Retinal pigment epithelial cell (primary cell): ENCODE measurements around the gene ZNF398.

ENCODE experiments used
- DNase-seq: peaks from one replicate; pipeline ENCODE4 v3.0.0-alpha.2; 2010; ENCODE audit warnings: low read depth
- H3K4me3 ChIP-seq: 2 replicates; pipeline ENCODE4 v1.5.1; 2011; ENCODE audit warnings: mild to moderate bottlenecking, low read length, control low read depth, moderate library complexity
- TF ChIP-seq, protein P1 (sequence below): conservative IDR thresholded peaks from 2 replicates; pipeline ENCODE4 v1.5.1; 2011; ENCODE audit warnings: low read depth, low read length, control low read depth, inconsistent platforms

ZNF398 gene

DNA sequence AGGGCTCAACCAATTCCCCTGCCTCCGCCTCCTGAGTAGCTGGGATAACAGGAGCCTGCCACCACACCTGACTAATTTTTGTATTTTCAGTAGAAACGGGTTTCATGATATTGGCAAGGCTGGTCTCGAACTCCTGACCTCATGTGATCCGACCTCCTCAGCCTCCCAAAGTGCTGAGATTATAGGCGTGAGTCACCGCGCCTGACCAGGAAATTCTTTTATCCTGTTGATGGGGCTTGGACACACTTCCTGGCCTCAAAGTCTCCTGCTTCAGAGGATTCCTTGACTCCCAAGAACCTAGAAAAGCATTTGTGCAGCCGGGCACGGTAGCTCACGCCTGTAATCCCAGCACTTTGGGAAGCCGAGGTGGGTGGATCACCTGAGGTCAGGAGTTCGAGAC, 37.3 kb upstream of the ZNF398 start:
- TF ChIP-seq, protein P1, sequence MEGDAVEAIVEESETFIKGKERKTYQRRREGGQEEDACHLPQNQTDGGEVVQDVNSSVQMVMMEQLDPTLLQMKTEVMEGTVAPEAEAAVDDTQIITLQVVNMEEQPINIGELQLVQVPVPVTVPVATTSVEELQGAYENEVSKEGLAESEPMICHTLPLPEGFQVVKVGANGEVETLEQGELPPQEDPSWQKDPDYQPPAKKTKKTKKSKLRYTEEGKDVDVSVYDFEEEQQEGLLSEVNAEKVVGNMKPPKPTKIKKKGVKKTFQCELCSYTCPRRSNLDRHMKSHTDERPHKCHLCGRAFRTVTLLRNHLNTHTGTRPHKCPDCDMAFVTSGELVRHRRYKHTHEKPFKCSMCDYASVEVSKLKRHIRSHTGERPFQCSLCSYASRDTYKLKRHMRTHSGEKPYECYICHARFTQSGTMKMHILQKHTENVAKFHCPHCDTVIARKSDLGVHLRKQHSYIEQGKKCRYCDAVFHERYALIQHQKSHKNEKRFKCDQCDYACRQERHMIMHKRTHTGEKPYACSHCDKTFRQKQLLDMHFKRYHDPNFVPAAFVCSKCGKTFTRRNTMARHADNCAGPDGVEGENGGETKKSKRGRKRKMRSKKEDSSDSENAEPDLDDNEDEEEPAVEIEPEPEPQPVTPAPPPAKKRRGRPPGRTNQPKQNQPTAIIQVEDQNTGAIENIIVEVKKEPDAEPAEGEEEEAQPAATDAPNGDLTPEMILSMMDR: no peak
- no peak overlapping the region for H3K4me3 ChIP-seq
- DNase-seq: no peak

DNA sequence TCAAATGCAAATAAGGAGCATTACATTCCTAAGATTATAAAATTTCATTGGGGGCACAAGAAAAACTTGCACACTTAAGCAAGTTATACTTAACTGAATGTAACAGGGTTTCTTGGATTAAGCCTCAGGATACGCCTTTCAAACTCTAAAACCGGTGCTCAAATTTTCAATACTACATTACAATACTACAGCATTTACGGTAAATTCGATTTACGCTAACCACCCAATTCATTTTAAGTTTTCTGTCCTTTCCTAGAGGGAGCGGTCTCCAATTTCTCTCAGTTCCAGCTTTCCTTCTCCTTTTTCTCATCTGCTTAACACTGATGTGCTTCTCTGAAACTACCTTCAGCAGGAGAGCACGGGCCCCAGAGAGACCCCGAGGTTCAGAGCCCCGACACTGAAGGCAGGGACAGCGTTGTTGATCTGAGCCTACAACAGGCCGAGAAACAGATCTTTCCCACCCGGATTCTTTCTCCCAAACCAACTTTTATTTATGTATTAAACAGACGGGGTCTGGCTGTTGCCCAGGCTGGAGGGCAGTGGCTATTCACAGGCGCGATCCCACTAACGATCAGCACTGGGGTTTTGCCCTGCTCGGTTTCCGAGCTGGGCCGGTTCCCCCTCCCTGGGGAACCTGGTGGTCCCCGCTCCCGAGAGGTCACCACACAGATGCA, 21.9 kb upstream of the ZNF398 start:
- H3K4me3 ChIP-seq: peak overlapping the region; percentile 91

DNA sequence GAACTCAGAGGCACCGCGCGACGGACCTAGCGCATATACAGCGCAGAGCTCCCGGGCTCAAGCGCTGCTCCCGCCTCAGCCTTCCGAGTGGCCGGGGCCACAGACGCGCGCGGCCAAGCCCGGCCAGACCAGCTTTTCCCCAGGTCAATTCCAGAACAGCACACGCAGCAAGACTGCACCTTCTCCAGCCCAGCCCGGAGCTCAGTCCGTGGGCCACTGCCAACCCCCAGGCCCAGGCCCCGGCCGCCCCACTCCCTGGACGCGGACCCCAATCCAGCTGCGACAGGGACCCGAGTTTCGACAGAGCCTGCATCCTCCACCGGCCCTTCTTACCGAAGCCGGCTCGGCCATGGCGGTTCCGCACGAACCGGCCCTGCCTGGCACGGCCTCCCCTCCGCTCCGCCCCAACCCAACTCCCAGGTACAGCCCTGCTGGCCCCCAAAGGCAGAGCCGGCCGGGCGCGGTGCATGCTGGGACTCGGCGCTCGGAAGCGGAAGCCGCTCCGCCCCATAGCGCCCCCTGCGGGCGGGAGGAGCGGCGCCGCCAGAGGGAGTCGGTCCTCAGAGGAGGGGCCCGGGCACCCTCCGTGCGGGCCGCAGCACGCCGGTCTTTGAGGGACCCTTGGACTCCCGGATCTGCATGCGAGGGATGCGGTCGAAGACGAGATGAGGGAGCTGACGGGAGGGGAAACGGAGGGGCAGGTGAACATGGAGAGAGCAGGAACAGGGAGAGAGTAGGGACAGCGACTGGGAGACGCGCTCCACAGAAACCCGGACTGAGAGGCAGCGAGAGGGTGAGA, 21.2 kb upstream of the ZNF398 start, which contains the start of gene ZNF425:
Gene ZNF425 (minus strand): TSS at position 462 of the 799 bp plus-strand sequence. CDS start 111 bp downstream, at position 351.
- TF ChIP-seq, protein P1: peak; percentile 84
- peak within 1 kb of the TSS; percentile 91 for H3K4me3 ChIP-seq
- peak; percentile 67 for DNase-seq

More for the DNA sequence above, 21.9 kb upstream of the ZNF398 start:
- no peak for DNase-seq
- TF ChIP-seq, protein P1: no peak

DNA sequence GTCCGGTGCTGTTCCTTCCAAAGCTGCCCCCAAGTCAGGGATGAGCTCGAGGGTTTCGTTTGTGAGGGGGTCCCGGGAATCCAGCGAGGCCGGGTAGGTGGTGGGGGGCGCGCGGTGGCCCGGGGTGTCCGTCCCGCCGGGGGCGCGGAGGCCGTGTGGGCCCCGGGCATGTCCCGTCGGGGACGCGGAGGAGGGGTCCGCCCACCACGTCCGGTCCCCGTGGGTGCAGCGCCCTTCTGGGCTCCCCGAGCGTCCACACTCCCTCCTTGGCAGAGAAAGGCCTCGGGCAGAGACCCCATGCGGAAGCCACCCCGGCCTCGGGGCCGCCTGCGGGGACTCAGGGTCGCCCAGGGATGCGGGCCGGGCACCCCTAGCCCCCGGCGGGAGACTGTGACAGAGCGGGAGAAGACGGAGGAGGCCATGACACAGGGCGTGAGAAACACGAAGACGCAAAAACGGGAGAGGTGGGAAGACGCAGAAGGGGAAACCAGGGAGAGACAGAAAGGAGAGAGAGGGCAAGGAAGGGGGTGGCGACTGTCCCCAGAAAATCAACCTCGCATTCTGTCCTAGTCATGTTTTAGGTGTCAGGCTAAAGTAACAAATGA, 20.5 kb upstream of the ZNF398 start:
- peak overlapping the region; percentile 91 for H3K4me3 ChIP-seq
- DNase-seq: no peak
- TF ChIP-seq, protein P1: no peak

DNA sequence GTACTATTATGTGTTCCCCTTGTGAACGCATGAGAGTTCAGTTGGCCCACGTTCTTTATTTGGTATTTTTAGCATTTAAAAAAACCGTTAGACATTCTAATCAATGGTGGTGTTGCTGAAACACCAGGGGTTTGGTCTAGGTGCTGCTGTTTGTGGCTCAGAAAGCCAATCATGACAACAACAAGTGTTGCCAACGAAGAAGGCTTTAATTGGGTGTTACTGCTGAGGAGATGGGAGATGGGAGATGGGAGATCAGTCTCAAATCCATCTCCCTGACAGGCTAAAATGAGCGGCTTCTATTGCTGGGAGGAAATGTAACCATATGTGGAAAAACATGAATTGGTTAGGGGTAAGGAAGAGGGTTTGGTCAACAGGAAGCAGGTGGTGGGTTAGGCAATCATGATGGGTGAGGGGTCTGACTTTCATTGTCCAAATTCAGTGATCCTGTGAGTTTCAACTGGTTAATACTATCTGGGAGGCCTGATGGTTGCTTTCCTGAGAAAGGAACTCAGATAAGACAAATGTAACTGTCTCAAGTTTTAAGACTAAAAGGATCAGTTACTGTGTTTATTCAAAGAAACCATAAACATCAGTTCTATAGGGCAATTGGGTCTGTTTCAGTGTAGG, 16.6 kb upstream of the ZNF398 start:
- TF ChIP-seq, protein P1: no peak
- H3K4me3 ChIP-seq: no peak overlapping the region
- no peak for DNase-seq

DNA sequence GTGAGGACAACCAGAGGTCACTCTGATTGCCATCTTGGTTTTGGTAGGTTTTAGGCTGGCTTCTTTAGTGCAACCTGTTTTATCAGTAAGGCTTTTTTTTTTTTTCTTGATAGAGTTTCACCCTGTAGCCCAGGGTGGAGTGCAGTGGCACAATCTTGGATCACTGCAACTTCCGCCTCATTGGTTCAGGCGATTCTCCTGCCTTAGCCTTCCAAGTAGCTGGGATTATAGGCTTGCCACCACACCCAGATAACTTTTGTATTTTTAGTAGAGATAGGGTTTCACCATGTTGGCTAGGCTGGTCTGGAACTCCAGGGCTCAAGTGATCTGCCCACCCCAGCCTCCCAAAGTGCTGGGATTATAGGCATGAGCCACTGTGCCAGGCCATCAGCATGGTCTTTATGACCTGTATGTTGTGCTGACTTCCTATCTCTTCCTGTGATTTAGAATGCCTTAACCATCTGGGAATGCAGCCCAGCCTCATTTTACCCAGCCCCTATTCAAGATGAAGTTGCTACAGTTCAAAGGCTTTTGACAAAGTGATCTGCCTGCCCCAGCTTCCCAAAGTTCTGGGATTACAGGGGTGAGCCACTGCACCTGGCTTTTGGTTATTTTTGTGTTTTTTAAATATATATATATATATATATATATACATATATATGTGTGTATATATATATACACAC, 14.1 kb upstream of the ZNF398 start:
- no peak for DNase-seq
- TF ChIP-seq, protein P1: no peak
- no peak overlapping the region for H3K4me3 ChIP-seq
